H1 (cell line): ENCODE measurements around the gene CYP27C1. TPM values are rescaled to one million over a fixed set of nuclear protein-coding genes. Genes with fewer than 3 reads are reported as not detected.

Experiments
- CTCF ChIA-PET: fragments of 300-600 bp; sonication (Branson Sonifier 250); formaldehyde crosslinking; loops from one replicate; lab custom pipeline; 2021; ENCODE audit not compliant: partially characterized antibody; lab: Charles Lee
- POLR2A ChIA-PET: fragments of 300-600 bp; sonication (Branson Sonifier 250); formaldehyde crosslinking; loops from one replicate; lab custom pipeline; 2021; ENCODE audit warnings: inconsistent platforms; ENCODE audit not compliant: partially characterized antibody; lab: Charles Lee
- DNase-seq, 2 experiments: peaks; one replicate each; pipeline versions ENCODE4 v3.0.0 to v3.0.0-alpha.2; 2010 to 2022; ENCODE audit warnings: low spot score in 2 of 2, low read depth in 1 of 2, mixed read lengths in 1 of 2
- FAIRE-seq: peaks from 2 replicates; lab custom pipeline; 2011; peaks lifted over from hg19 to GRCh38; lab: Jason Lieb, UNC
- H2AFZ ChIP-seq: 2 replicates; pipeline ENCODE4 v1.8.1; 2012; ENCODE audit warnings: low read length, inconsistent platforms
- H2AK5ac ChIP-seq: 2 replicates; pipeline ENCODE4 v1.6.1; 2013; ENCODE audit warnings: low read depth, low read length
- H2BK120ac ChIP-seq: replicated peaks from 2 replicates; pipeline ENCODE3; 2013; ENCODE audit warnings: low read depth, low read length, inconsistent platforms
- H2BK12ac ChIP-seq: 2 replicates; pipeline ENCODE4 v1.6.1; 2013; ENCODE audit warnings: low read depth, low read length
- H2BK15ac ChIP-seq: 2 replicates; pipeline ENCODE4 v1.6.1; 2013; ENCODE audit warnings: low read length
- H2BK20ac ChIP-seq: 2 replicates; pipeline ENCODE4 v1.6.1; 2013; ENCODE audit warnings: low read length
- H2BK5ac ChIP-seq: 2 replicates; pipeline ENCODE4 v1.6.1; 2013; ENCODE audit warnings: low read depth, low read length
- H3K14ac ChIP-seq: 2 replicates; pipeline ENCODE4 v1.6.1; 2013; ENCODE audit warnings: inconsistent platforms; ENCODE audit not compliant: insufficient read length
- H3K18ac ChIP-seq: 2 replicates; pipeline ENCODE4 v1.6.1; 2013; ENCODE audit warnings: low read length; ENCODE audit errors: extremely low read depth
- H3K23ac ChIP-seq: 2 replicates; pipeline ENCODE4 v1.6.1; 2013; ENCODE audit warnings: inconsistent platforms; ENCODE audit not compliant: insufficient read length
- H3K23me2 ChIP-seq: 2 replicates; pipeline ENCODE4 v1.6.1; 2013; ENCODE audit warnings: low read depth, low read length
- H3K27ac ChIP-seq: 2 replicates; pipeline ENCODE4 v1.6.1; 2011; ENCODE audit warnings: low read depth, low read length, inconsistent platforms
- H3K27me3 ChIP-seq, 4 experiments: replicated peaks in 1 of 4; 1 replicate in 1 of 4; 2 replicates in 3 of 4; pipeline versions ENCODE4 v1.6.1 to v1.8.1; 2011 to 2013; ENCODE audit warnings: low read length in 3 of 4, mild to moderate bottlenecking in 3 of 4, inconsistent platforms in 2 of 4, mixed read lengths in 2 of 4, moderate library complexity in 1 of 4; ENCODE audit not compliant: control insufficient read depth in 3 of 4, insufficient read depth in 3 of 4; ENCODE audit errors: extremely low read depth in 1 of 4
- H3K36me3 ChIP-seq, 4 experiments: 2 replicates each; pipeline versions ENCODE4 v1.6.1 to v1.8.1; 2011 to 2013; ENCODE audit warnings: mild to moderate bottlenecking in 4 of 4, low read length in 3 of 4, moderate library complexity in 2 of 4, control low read depth in 1 of 4, inconsistent platforms in 1 of 4; ENCODE audit not compliant: insufficient read depth in 4 of 4, control insufficient read depth in 2 of 4
- H3K4ac ChIP-seq: replicated peaks from 2 replicates; pipeline ENCODE3; 2013; ENCODE audit warnings: low read length, low read depth, mixed read lengths, inconsistent platforms; ENCODE audit not compliant: insufficient read length
- H3K4me1 ChIP-seq, 4 experiments: replicated peaks in 1 of 4; 1 replicate in 1 of 4; 2 replicates in 3 of 4; pipeline versions ENCODE4 v1.6.1 to v1.8.1; 2011 to 2013; ENCODE audit warnings: low read length in 3 of 4, inconsistent platforms in 2 of 4, mixed read lengths in 1 of 4; ENCODE audit not compliant: insufficient read depth in 4 of 4, control insufficient read depth in 3 of 4
- H3K4me2 ChIP-seq, 2 experiments: 2 replicates each; pipeline versions ENCODE4 v1.6.1 to v1.8.1; 2011 to 2013; ENCODE audit warnings: low read depth in 2 of 2, low read length in 2 of 2, control low read depth in 1 of 2, inconsistent platforms in 1 of 2, mild to moderate bottlenecking in 1 of 2; ENCODE audit not compliant: insufficient read depth in 1 of 2
- H3K4me3 ChIP-seq, 4 experiments: fragments of 200-600, 300-600 bp in 1 of 4; sonication (generic), shearing (Covaris generic), sonication (Bioruptor Twin) in 1 of 4; 2 replicates each; pipeline versions ENCODE4 v1.5.1 to v1.8.1; 2011 to 2016; ENCODE audit warnings: low read length in 4 of 4, low read depth in 3 of 4, control low read depth in 2 of 4, inconsistent platforms in 2 of 4, mild to moderate bottlenecking in 2 of 4, mixed read lengths in 1 of 4, moderate library complexity in 1 of 4; ENCODE audit not compliant: insufficient read depth in 2 of 4; ENCODE audit errors: extremely low read depth in 1 of 4
- H3K56ac ChIP-seq: replicated peaks from 2 replicates; pipeline ENCODE3; 2013; ENCODE audit warnings: low read depth, mild to moderate bottlenecking, mixed read lengths, low read length, inconsistent platforms; ENCODE audit not compliant: insufficient read length
- H3K79me1 ChIP-seq: 2 replicates; pipeline ENCODE4 v1.6.1; 2013; ENCODE audit warnings: low read depth, low read length, control low read depth
- H3K79me2 ChIP-seq, 2 experiments: 2 replicates each; pipeline versions ENCODE4 v1.6.1 to v1.8.1; 2012 to 2013; ENCODE audit warnings: low read length in 2 of 2, mild to moderate bottlenecking in 2 of 2, inconsistent platforms in 1 of 2; ENCODE audit not compliant: insufficient read depth in 2 of 2, control insufficient read depth in 1 of 2
- H3K9ac ChIP-seq, 4 experiments: replicated peaks in 1 of 4; 1 replicate in 1 of 4; 2 replicates in 3 of 4; pipeline versions ENCODE4 v1.6.1 to v1.8.1; 2011 to 2013; ENCODE audit warnings: low read depth in 3 of 4, low read length in 3 of 4, control low read depth in 2 of 4, mild to moderate bottlenecking in 2 of 4, moderate library complexity in 2 of 4, inconsistent platforms in 1 of 4; ENCODE audit errors: extremely low read depth in 1 of 4
- H3K9me3 ChIP-seq, 2 experiments: 2 replicates each; pipeline versions ENCODE4 v1.6.1 to v1.8.1; 2012 to 2013; ENCODE audit warnings: mild to moderate bottlenecking in 2 of 2, moderate library complexity in 2 of 2, control low read depth in 1 of 2, inconsistent platforms in 1 of 2, low read depth in 1 of 2, low read length in 1 of 2, mixed read lengths in 1 of 2; ENCODE audit not compliant: insufficient read depth in 2 of 2
- H4K20me1 ChIP-seq, 2 experiments: replicated peaks in 1 of 2; 2 replicates each; pipeline versions ENCODE3 to v1.8.1; 2011 to 2013; ENCODE audit warnings: inconsistent platforms in 2 of 2, low read length in 2 of 2, mild to moderate bottlenecking in 1 of 2; ENCODE audit not compliant: insufficient read depth in 2 of 2, control insufficient read depth in 1 of 2
- H4K5ac ChIP-seq: 2 replicates; pipeline ENCODE4 v1.6.1; 2013; ENCODE audit warnings: low read length, low read depth, mixed read lengths, inconsistent platforms; ENCODE audit not compliant: insufficient read length
- H4K8ac ChIP-seq: 2 replicates; pipeline ENCODE4 v1.8.0; 2013; ENCODE audit warnings: mild to moderate bottlenecking, moderate library complexity, low read length, inconsistent platforms; ENCODE audit not compliant: insufficient read depth; ENCODE audit errors: extremely low read depth
- H4K91ac ChIP-seq: replicated peaks from 2 replicates; pipeline ENCODE3; 2013; ENCODE audit warnings: low read length, mixed read lengths, inconsistent platforms; ENCODE audit not compliant: insufficient read length
- WGBS, 2 experiments: shearing (Covaris generic) in 1 of 2; methylation state at CpG; one replicate each; pipeline versions ENCODE4 v1.1.6 to v1.1.7; 2013 to 2015; ENCODE audit warnings: low lambda C conversion rate in 2 of 2, mixed read lengths in 2 of 2, inconsistent platforms in 1 of 2, low coverage in 1 of 2, missing lambda C conversion rate in 1 of 2; ENCODE audit not compliant: insufficient replicate concordance in 2 of 2, insufficient coverage in 1 of 2, insufficient read length in 1 of 2; ENCODE audit errors: extremely low coverage in 1 of 2, missing lambda C conversion rate in 1 of 2; 5-methylcytosine and 5-hydroxymethylcytosine counted together
- polyA plus RNA-seq, 7 experiments: library from polyadenylated mRNA; depleted of rRNA in 3 of 7; stranded (reverse) in 5 of 7; unstranded in 2 of 7; fragments of >200 nt in 5 of 7; fragments of 200-250 nt in 2 of 7; gene quantifications; 1 replicate in 5 of 7; 2 replicates in 1 of 7; 4 replicates in 1 of 7; pipeline versions ENCODE4 v1.2.1 to v1.2.3, GENCODE V29; 2011 to 2013; ENCODE audit warnings: missing spikeins in 2 of 7, mixed read lengths in 2 of 7
- total RNA-seq: library from RNA; stranded (reverse); fragmentation: NEBNext Ultra II Directional; extraction: Animal tissue kit (Norgen Biotek cat#: 25700); gene quantifications from 2 replicates; pipeline ENCODE4 v1.2.1, GENCODE V29; 2021

Gene CYP27C1
- total and polyA plus RNA-seq, 2 of the 8 experiments (the other 6 are each of a cell fraction or from before 2014, with no cell fraction given), result 1.3 to 3.2 TPM

GRCh38 chr2:127193967-127194280, 26.2 kb downstream of the CYP27C1 start:
- Histone ChIP-seq H3K27ac (no peak overlapping the region), H3K4me2 (peak overlapping the region in 1 of 2 experiments; percentile 6; a peak in 1 of 4 replicates), H2BK12ac (no peak overlapping the region), H4K91ac (no peak overlapping the region), H3K23me2 (no peaks in the 10 kb centered on the region), H2BK120ac (no peak overlapping the region), H2AFZ (no peak overlapping the region), H3K79me2 (no peaks in the 10 kb centered on the region), H3K36me3 (no peaks in the 10 kb centered on the region; a peak in 1 of 8 replicates), H4K8ac (no peak overlapping the region), H3K18ac (no peak overlapping the region), H2BK20ac (no peak overlapping the region), H2AK5ac (no peak overlapping the region), H3K9me3 (no peaks in the 10 kb centered on the region), H3K23ac (no peak overlapping the region), H3K9ac (no peak overlapping the region), H3K4ac (no peak overlapping the region), H3K27me3 (no peaks in the 10 kb centered on the region), H3K56ac (no peak overlapping the region), H4K5ac (peak overlapping the region; percentile 75), H2BK15ac (no peak overlapping the region), H3K4me3 (peak overlapping the region in 1 of 4 experiments; percentile 4; a peak in 1 of 8 replicates), H3K14ac (no peak overlapping the region), H4K20me1 (no peaks in the 10 kb centered on the region), H3K79me1 (no peaks in the 10 kb centered on the region), H3K4me1 (peaks cover 0 to 16% (median 8%) of the 10 kb centered on the region in 4 experiments; a peak in 6 of 7 replicates), H2BK5ac (no peak overlapping the region)
- no peak for DNase-seq
- CTCF ChIA-PET, result interaction anchor here (0.7 to 0.9 kb wide), 2 partner anchors 111 to 222 kb away, joined by 3 read pairs; no protein-coding TSS in a partner anchor
- FAIRE-seq, result peak; percentile 36
- 65% methylated on average over 5 of the region's 5 CpGs; no CpG with 5 or more reads in 1 of the 2 experiments for WGBS, 2 experiments
- POLR2A ChIA-PET, result no interaction called here
